ENCODE results near the gene LHX4.

LHX4 gene

DNA sequence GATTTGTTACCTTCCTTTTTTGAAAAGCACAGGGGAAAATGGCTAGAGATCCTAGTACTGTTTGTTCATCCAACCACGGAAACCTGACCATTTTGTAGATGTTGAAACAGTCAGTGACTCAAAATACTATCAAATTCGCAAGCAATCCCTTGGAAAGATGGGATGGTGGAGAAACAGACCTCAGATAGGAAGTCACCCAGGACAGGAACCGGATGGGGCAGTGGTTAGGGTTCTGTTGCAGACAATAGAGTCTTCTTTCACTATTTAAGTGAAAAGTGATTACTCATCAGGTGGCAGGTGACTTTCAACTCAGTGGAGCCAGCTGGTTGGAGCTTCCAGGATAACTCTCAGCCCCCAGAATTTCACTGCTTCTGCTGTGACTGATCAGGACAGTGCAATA is 17.0 kb downstream of the LHX4 start:
- DNase-seq (ENCODE audit: extremely low read depth, low read depth) = no peak
- TF ChIP-seq, protein P1, sequence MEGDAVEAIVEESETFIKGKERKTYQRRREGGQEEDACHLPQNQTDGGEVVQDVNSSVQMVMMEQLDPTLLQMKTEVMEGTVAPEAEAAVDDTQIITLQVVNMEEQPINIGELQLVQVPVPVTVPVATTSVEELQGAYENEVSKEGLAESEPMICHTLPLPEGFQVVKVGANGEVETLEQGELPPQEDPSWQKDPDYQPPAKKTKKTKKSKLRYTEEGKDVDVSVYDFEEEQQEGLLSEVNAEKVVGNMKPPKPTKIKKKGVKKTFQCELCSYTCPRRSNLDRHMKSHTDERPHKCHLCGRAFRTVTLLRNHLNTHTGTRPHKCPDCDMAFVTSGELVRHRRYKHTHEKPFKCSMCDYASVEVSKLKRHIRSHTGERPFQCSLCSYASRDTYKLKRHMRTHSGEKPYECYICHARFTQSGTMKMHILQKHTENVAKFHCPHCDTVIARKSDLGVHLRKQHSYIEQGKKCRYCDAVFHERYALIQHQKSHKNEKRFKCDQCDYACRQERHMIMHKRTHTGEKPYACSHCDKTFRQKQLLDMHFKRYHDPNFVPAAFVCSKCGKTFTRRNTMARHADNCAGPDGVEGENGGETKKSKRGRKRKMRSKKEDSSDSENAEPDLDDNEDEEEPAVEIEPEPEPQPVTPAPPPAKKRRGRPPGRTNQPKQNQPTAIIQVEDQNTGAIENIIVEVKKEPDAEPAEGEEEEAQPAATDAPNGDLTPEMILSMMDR (IDR thresholded peaks at IDR 0.05; ENCODE audit: low read depth, low read length) = no peak

DNA sequence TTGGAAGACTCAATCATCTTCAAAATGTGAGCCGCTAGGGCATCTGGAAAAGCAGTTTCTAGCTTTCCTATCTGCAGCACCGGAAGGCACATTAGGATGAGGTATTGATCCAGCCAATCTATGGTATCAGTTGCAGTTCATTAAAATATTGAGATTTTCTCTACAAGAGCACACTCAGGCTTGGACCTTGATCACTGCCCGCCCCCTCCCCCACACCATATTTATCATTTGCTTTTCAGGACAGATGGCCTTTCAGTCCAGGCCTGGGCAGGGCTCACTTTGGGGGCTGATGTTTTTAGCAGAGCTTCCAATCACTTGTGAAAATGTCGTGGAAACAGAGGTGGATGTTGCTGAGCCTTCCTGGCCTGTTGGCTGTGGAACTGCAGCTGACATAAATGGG is 17.5 kb downstream of the LHX4 start:
- TF ChIP-seq, protein P1 (IDR thresholded peaks at IDR 0.05; ENCODE audit: low read depth, low read length) = no peak
- no peak for DNase-seq (ENCODE audit: extremely low read depth, low read depth)

DNA sequence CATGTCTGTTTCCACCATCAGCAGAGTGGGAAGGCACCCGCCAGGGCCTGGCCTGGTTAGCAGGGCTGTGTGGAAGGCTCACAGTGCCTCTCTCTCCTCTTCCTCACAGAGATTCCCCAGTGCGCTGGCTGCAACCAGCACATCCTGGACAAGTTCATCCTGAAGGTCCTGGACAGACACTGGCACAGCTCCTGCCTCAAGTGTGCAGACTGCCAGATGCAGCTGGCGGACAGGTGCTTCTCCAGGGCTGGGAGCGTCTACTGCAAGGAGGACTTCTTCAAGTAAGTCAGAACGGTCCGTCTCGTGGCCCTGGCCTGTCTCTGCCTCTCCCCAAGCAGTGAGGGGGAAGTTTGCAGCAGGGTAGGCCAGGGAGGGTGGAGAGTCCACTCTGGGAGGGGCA is 18.1 kb downstream of the LHX4 start:
- DNase-seq (ENCODE audit: extremely low read depth, low read depth) = no peak
- TF ChIP-seq, protein P1 (IDR thresholded peaks at IDR 0.05; ENCODE audit: low read depth, low read length) = no peak

DNA sequence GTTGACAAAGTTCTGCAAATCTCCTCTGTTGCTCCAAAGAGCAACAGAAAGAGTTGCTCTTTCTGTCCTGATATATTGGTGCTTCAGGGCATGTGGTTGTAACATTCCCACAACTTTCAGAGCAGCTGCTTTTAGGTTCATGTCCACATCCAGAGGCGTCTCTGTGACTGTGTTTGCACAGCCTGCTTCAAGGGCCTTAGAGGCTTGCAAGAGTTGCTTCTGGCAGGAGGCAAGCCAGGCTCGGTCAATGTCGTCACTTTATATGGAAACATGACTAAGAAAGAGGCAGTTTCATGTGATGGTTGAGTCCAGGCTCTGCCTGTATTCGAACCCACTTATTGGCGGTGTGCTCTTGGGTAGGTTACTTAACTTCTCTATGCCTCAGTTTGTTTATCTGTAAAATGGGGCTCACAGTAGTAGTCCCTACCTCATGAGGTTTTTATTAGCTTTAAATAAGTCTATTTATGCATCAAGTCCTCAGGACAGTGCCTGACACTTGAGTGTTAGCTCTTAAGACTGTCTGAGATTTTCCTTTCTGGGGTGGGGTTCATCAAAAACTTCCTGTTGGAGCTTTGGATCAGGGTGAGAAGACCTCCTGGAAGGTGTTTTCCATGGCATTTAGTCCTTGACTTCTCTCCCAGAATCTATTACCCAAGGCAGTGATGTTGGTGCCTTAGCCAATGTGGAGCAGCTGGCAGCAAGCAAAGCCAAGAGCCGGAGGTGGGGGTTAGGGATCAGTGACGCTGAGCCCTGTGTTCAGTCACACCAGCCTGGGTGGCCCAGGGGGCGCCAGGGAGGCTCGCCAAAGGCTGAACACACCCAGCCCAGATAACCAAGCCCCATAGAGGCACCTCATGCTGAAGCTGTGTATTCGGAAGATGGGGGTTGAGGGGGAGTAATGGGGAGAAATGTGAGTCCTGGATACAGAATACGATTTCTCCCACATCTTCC is 18.9 kb downstream of the LHX4 start:
- TF ChIP-seq, protein P1 (IDR thresholded peaks at IDR 0.05; ENCODE audit: low read depth, low read length) = no peak
- DNase-seq (ENCODE audit: extremely low read depth, low read depth) = no peak

DNA sequence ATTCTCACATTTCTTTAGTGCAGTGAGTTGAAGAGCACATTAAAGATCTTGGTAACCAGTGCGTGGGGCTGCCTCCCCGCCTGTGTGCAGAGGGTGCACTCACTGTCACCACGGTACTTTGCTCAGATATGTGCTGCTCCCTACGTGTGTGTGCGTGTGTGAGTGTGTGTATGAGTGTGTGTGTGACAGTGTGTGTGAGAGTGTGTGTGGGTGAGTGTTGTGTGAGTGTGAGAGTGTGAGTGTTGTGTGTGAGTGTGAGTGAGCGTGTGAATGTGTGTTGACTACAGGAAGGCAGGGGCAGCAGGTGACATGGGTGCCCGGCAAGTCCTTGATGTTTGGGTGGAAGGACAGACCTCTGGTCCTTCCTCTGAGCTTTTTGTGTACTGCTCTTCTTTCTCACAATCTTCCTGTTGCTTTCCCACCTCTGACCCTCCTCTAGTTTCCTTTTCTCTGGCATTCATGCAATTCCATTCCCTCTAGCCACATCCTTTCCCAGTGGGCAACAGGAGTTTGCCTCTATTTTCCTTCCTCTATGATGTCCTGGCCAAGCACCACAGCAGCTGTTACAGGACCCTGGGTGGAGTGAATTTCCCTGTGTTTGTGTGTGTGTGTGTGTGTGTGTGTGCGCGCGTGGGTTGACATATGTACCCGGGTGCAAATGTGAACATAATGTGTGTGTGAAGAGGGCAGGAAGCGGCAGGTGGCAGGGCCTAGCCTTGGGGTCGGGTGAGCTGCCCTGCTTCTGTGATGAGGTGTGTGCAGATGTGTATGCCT is 19.8 kb downstream of the LHX4 start:
- DNase-seq (ENCODE audit: extremely low read depth, low read depth) = no peak
- TF ChIP-seq, protein P1 (IDR thresholded peaks at IDR 0.05; ENCODE audit: low read depth, low read length) = no peak

DNA sequence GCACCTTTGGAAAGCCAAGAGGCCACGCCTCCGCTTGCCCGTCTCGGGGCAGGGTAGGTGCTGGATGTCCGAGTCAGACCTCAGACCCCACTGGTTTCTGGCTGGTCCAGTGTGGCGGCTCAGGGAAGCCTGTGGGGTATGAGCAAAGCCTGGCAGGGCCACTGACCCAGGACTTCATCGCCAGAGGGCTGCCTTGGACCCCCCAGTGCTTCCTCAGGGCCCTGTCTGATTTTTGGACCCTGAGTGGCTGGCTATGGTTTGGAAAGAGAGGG is 20.4 kb downstream of the LHX4 start:
- no peak for DNase-seq (ENCODE audit: extremely low read depth, low read depth)
- TF ChIP-seq, protein P1 (IDR thresholded peaks at IDR 0.05; ENCODE audit: low read depth, low read length) = no peak

DNA sequence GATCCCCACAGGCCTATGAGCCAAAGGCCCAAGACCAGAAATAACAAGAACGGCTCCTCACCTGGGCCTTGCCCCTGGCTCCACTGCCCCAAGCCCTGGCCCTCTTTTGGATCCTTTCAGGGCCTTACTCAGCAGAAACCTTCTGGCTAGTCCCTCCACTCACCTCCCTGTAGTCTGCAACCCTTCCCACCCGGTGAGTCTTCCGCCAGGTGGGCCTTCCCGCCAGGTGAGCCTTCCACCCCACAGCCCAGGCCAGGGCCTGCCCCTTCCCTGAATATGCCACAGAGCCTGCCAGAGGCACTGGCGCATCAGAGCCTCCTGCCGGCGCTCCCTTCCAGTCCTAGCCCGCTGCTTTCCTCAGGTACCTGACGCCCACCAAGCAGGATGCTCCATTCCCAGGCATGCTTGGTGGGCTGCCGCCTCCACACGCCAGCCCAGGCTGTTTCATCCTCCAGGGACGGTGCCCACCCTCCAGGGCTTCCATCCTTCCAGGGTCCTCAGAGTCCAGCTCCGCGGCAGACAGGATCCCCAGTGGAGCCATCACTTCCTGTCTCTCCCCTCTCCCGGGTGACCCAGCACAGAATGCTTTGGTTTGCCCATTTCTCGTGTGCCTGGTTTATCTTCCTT is 20.9 kb downstream of the LHX4 start:
- DNase-seq (ENCODE audit: extremely low read depth, low read depth) = no peak
- TF ChIP-seq, protein P1 (IDR thresholded peaks at IDR 0.05; ENCODE audit: low read depth, low read length) = no peak
